ENCODE data around the gene FIG4.
"Not testable (repeated sequence)": the region's sequence is repeated elsewhere in the genome, so short reads cannot be mapped to it uniquely, and the experiment has no call there.

FIG4 gene

GRCh38 chr6:109867009-109867969 is 176.2 kb downstream of the FIG4 start:
- DNase-seq, result no peak
- WGBS (ENCODE audit: insufficient coverage), result 61% methylated on average over 6 of the region's 7 CpGs
- peaks cover 0 to 17% (median 0%) of the 10 kb centered on the region in 5 experiments for H3K27me3 ChIP-seq (replicated peaks in 2 of 5; ENCODE audit: control insufficient read depth in 4 of 5, insufficient read depth in 5 of 5, low read length in 4 of 5)
- no peaks in the 10 kb centered on the region for H3K4me1 ChIP-seq (ENCODE audit: control extremely low read depth in 1 of 4, control insufficient read depth in 4 of 4, insufficient read depth in 4 of 4, low read length in 3 of 4)
- H3K4me3 ChIP-seq (ENCODE audit: control insufficient read depth in 1 of 7, extremely low read depth in 1 of 7, insufficient read depth in 4 of 7, low read depth in 2 of 7, low read length in 6 of 7), result no peak overlapping the region
- ChIA-PET CTCF (no interaction called here), POLR2A (no interaction called here)
- no peaks in the 10 kb centered on the region for H3K36me3 ChIP-seq (ENCODE audit: control insufficient read depth in 4 of 4, insufficient read depth in 4 of 4, low read length in 3 of 4)
- H3K9me3 ChIP-seq (ENCODE audit: control extremely low read depth in 1 of 5, control insufficient read depth in 4 of 5, insufficient read depth in 2 of 5, low read depth in 1 of 5, low read length in 4 of 5), result peaks cover 0 to 2% (median 1%) of the 10 kb centered on the region in 5 experiments
- H3K27ac ChIP-seq (ENCODE audit: insufficient read depth in 1 of 2, low read depth in 1 of 2, low read length in 2 of 2, poor library complexity in 1 of 2, severe bottlenecking in 2 of 2), result no peak overlapping the region

GRCh38 chr6:109867970-109868358 is 176.9 kb downstream of the FIG4 start:
- no peak for DNase-seq

GRCh38 chr6:109869398-109870088 is 178.4 kb downstream of the FIG4 start:
- H3K27ac ChIP-seq (ENCODE audit: insufficient read depth in 1 of 2, low read depth in 1 of 2, low read length in 2 of 2, poor library complexity in 1 of 2, severe bottlenecking in 2 of 2); H3K4me1 ChIP-seq (ENCODE audit: control extremely low read depth in 1 of 4, control insufficient read depth in 4 of 4, insufficient read depth in 4 of 4, low read length in 3 of 4); H3K36me3 ChIP-seq (ENCODE audit: control insufficient read depth in 4 of 4, insufficient read depth in 4 of 4, low read length in 3 of 4); POLR2A ChIA-PET; CTCF ChIA-PET; H3K4me3 ChIP-seq (ENCODE audit: control insufficient read depth in 1 of 7, extremely low read depth in 1 of 7, insufficient read depth in 4 of 7, low read depth in 2 of 7, low read length in 6 of 7); DNase-seq; H3K9me3 ChIP-seq (ENCODE audit: control extremely low read depth in 1 of 5, control insufficient read depth in 4 of 5, insufficient read depth in 2 of 5, low read depth in 1 of 5, low read length in 4 of 5): not testable (repeated sequence)
- H3K27me3 ChIP-seq (replicated peaks in 2 of 5; ENCODE audit: control insufficient read depth in 4 of 5, insufficient read depth in 5 of 5, low read length in 4 of 5), result peaks cover 0 to 17% (median 0%) of the 10 kb centered on the region in 5 experiments
- WGBS (ENCODE audit: insufficient coverage), result 92% methylated on average over 4 of the region's 5 CpGs

More at GRCh38 chr6:109867970-109868358, 176.9 kb downstream of the FIG4 start:
- WGBS (ENCODE audit: insufficient coverage), result no CpG with 5 or more reads among the region's 2 CpGs
- H3K4me3 ChIP-seq (ENCODE audit: control insufficient read depth in 1 of 7, extremely low read depth in 1 of 7, insufficient read depth in 4 of 7, low read depth in 2 of 7, low read length in 6 of 7), result no peak overlapping the region
- H3K4me1 ChIP-seq (ENCODE audit: control extremely low read depth in 1 of 4, control insufficient read depth in 4 of 4, insufficient read depth in 4 of 4, low read length in 3 of 4), result no peaks in the 10 kb centered on the region
- ChIA-PET POLR2A (no interaction called here), CTCF (no interaction called here)
- H3K9me3 ChIP-seq (ENCODE audit: control extremely low read depth in 1 of 5, control insufficient read depth in 4 of 5, insufficient read depth in 2 of 5, low read depth in 1 of 5, low read length in 4 of 5), result no peaks in the 10 kb centered on the region
- H3K27me3 ChIP-seq (replicated peaks in 2 of 5; ENCODE audit: control insufficient read depth in 4 of 5, insufficient read depth in 5 of 5, low read length in 4 of 5), result peaks cover 0 to 17% (median 0%) of the 10 kb centered on the region in 5 experiments
- H3K27ac ChIP-seq (ENCODE audit: insufficient read depth in 1 of 2, low read depth in 1 of 2, low read length in 2 of 2, poor library complexity in 1 of 2, severe bottlenecking in 2 of 2), result no peak overlapping the region
- no peaks in the 10 kb centered on the region for H3K36me3 ChIP-seq (ENCODE audit: control insufficient read depth in 4 of 4, insufficient read depth in 4 of 4, low read length in 3 of 4)

GRCh38 chr6:109870089-109870410 is 179.0 kb downstream of the FIG4 start:
- Histone ChIP-seq H3K27ac (ENCODE audit: insufficient read depth in 1 of 2, low read depth in 1 of 2, low read length in 2 of 2, poor library complexity in 1 of 2, severe bottlenecking in 2 of 2) (no peak overlapping the region), H3K9me3 (ENCODE audit: control extremely low read depth in 1 of 5, control insufficient read depth in 4 of 5, insufficient read depth in 2 of 5, low read depth in 1 of 5, low read length in 4 of 5) (no peaks in the 10 kb centered on the region), H3K36me3 (ENCODE audit: control insufficient read depth in 4 of 4, insufficient read depth in 4 of 4, low read length in 3 of 4) (no peaks in the 10 kb centered on the region), H3K4me3 (ENCODE audit: control insufficient read depth in 1 of 7, extremely low read depth in 1 of 7, insufficient read depth in 4 of 7, low read depth in 2 of 7, low read length in 6 of 7) (no peak overlapping the region), H3K4me1 (ENCODE audit: control extremely low read depth in 1 of 4, control insufficient read depth in 4 of 4, insufficient read depth in 4 of 4, low read length in 3 of 4) (no peaks in the 10 kb centered on the region), H3K27me3 (replicated peaks in 2 of 5; ENCODE audit: control insufficient read depth in 4 of 5, insufficient read depth in 5 of 5, low read length in 4 of 5) (peaks cover 0 to 17% (median 0%) of the 10 kb centered on the region in 5 experiments)
- 86% methylated on average over 3 of the region's 5 CpGs for WGBS (ENCODE audit: insufficient coverage)
- CTCF ChIA-PET, result no interaction called here
- POLR2A ChIA-PET, result no interaction called here
- no peak for DNase-seq

- no peak for DNase-seq
- CTCF ChIA-PET, result no interaction called here
- Histone ChIP-seq H3K27ac (ENCODE audit: insufficient read depth in 1 of 2, low read depth in 1 of 2, low read length in 2 of 2, poor library complexity in 1 of 2, severe bottlenecking in 2 of 2) (no peak overlapping the region), H3K27me3 (replicated peaks in 2 of 5; ENCODE audit: control insufficient read depth in 4 of 5, insufficient read depth in 5 of 5, low read length in 4 of 5) (peaks cover 0 to 8% (median 0%) of the 10 kb centered on the region in 5 experiments), H3K36me3 (ENCODE audit: control insufficient read depth in 4 of 4, insufficient read depth in 4 of 4, low read length in 3 of 4) (no peaks in the 10 kb centered on the region), H3K4me3 (ENCODE audit: control insufficient read depth in 1 of 7, extremely low read depth in 1 of 7, insufficient read depth in 4 of 7, low read depth in 2 of 7, low read length in 6 of 7) (no peak overlapping the region), H3K9me3 (ENCODE audit: control extremely low read depth in 1 of 5, control insufficient read depth in 4 of 5, insufficient read depth in 2 of 5, low read depth in 1 of 5, low read length in 4 of 5) (no peaks in the 10 kb centered on the region), H3K4me1 (ENCODE audit: control extremely low read depth in 1 of 4, control insufficient read depth in 4 of 4, insufficient read depth in 4 of 4, low read length in 3 of 4) (no peaks in the 10 kb centered on the region)
- POLR2A ChIA-PET, result no interaction called here
- WGBS (ENCODE audit: insufficient coverage), result 100% methylated on average over 1 of the region's 1 CpG
Measured at GRCh38 chr6:109872549-109872948, 181.5 kb downstream of the FIG4 start.

GRCh38 chr6:109872968-109873545 is 182.0 kb downstream of the FIG4 start:
- Histone ChIP-seq H3K4me3 (ENCODE audit: control insufficient read depth in 1 of 7, extremely low read depth in 1 of 7, insufficient read depth in 4 of 7, low read depth in 2 of 7, low read length in 6 of 7) (no peak overlapping the region), H3K27ac (ENCODE audit: insufficient read depth in 1 of 2, low read depth in 1 of 2, low read length in 2 of 2, poor library complexity in 1 of 2, severe bottlenecking in 2 of 2) (no peak overlapping the region), H3K4me1 (ENCODE audit: control extremely low read depth in 1 of 4, control insufficient read depth in 4 of 4, insufficient read depth in 4 of 4, low read length in 3 of 4) (no peaks in the 10 kb centered on the region), H3K9me3 (ENCODE audit: control extremely low read depth in 1 of 5, control insufficient read depth in 4 of 5, insufficient read depth in 2 of 5, low read depth in 1 of 5, low read length in 4 of 5) (no peaks in the 10 kb centered on the region), H3K27me3 (replicated peaks in 2 of 5; ENCODE audit: control insufficient read depth in 4 of 5, insufficient read depth in 5 of 5, low read length in 4 of 5) (peaks cover 0 to 6% (median 0%) of the 10 kb centered on the region in 5 experiments), H3K36me3 (ENCODE audit: control insufficient read depth in 4 of 4, insufficient read depth in 4 of 4, low read length in 3 of 4) (no peaks in the 10 kb centered on the region)
- peak in 2 of 3 donors; percentile 29 to 32 for DNase-seq
- WGBS (ENCODE audit: insufficient coverage), result 27% methylated on average over 2 of the region's 4 CpGs
- ChIA-PET POLR2A (no interaction called here), CTCF (no interaction called here)

- H3K36me3 ChIP-seq (ENCODE audit: control insufficient read depth in 4 of 4, insufficient read depth in 4 of 4, low read length in 3 of 4), result no peaks in the 10 kb centered on the region
- H3K27me3 ChIP-seq (replicated peaks in 2 of 5; ENCODE audit: control insufficient read depth in 4 of 5, insufficient read depth in 5 of 5, low read length in 4 of 5), result peaks cover 0 to 6% (median 0%) of the 10 kb centered on the region in 5 experiments
- no peaks in the 10 kb centered on the region for H3K9me3 ChIP-seq (ENCODE audit: control extremely low read depth in 1 of 5, control insufficient read depth in 4 of 5, insufficient read depth in 2 of 5, low read depth in 1 of 5, low read length in 4 of 5)
- H3K4me1 ChIP-seq (ENCODE audit: control extremely low read depth in 1 of 4, control insufficient read depth in 4 of 4, insufficient read depth in 4 of 4, low read length in 3 of 4), result no peaks in the 10 kb centered on the region
- POLR2A ChIA-PET, result no interaction called here
- no peak overlapping the region for H3K4me3 ChIP-seq (ENCODE audit: control insufficient read depth in 1 of 7, extremely low read depth in 1 of 7, insufficient read depth in 4 of 7, low read depth in 2 of 7, low read length in 6 of 7)
- CTCF ChIA-PET, result no interaction called here
- no peak for DNase-seq
- 98% methylated on average over 4 of the region's 4 CpGs for WGBS (ENCODE audit: insufficient coverage)
- H3K27ac ChIP-seq (ENCODE audit: insufficient read depth in 1 of 2, low read depth in 1 of 2, low read length in 2 of 2, poor library complexity in 1 of 2, severe bottlenecking in 2 of 2), result no peak overlapping the region
Measured at GRCh38 chr6:109874086-109874485, 183.0 kb downstream of the FIG4 start.

All from common myeloid progenitor, CD34-positive (primary cell).